Measurements from ENCODE around the gene MS4A6E. TPM values are rescaled to one million over a fixed set of nuclear protein-coding genes. Genes with fewer than 3 reads are reported as not detected.

The MS4A6E gene
- polyA plus RNA-seq, 5 donors = not detected

DNA sequence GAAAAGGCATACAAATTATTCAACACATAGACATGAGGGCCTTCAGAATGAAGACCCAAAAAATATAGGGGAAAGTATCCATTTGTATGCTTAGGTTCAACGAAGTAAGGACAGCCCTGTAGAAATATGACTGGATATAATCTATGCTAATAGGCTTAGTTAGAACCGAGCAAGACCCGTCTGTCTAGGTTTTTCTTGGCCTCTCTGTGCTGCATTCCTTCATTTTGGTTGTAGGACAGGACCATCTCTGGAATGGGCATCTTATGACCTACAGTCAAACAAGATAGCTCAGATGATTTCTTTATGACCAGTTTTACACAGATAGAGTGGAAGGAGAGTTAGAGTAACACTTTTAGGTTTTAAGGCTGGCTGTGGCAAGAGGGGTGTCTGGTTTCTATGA lies 45.7 kb downstream of the MS4A6E start:
- no peak for DNase-seq

DNA sequence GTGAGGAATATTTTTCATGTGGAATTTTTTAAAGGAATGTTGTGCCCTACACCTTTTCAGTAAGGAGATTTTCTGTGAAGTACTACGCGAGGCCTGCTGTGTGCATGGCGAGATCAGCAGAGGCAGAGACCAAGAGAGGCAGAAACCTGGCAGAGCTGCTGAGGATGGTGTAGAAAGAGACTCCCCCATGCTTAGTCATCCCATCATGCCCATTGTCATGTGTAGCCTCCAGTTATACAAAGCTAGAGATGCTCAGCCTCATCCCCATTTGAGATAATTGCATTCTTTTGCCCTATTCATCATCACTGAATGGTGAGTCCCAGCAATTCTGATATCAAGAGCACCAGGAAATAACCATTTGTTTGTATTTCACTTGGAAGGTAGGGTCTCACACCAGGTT lies 48.3 kb downstream of the MS4A6E start:
- DNase-seq = no peak

DNA sequence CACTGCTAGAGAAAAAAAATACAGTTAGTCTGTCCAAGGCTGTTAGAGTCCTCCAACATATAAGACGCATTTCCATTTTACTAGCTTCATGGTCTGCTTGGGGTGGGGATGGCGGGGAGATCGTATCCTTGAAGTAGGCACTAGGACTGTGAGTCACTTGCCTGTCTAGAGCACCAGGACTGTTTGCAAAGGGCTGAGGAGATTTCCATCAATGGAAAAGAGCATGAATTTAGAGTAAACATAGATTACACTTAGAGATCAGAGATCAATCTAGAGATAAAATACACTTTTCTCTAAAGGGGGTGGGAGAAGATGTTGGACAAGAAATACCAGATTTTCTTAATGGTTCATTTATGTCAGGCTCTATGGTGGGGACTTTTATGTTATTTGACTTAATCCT lies 49.5 kb downstream of the MS4A6E start:
- DNase-seq = no peak

DNA sequence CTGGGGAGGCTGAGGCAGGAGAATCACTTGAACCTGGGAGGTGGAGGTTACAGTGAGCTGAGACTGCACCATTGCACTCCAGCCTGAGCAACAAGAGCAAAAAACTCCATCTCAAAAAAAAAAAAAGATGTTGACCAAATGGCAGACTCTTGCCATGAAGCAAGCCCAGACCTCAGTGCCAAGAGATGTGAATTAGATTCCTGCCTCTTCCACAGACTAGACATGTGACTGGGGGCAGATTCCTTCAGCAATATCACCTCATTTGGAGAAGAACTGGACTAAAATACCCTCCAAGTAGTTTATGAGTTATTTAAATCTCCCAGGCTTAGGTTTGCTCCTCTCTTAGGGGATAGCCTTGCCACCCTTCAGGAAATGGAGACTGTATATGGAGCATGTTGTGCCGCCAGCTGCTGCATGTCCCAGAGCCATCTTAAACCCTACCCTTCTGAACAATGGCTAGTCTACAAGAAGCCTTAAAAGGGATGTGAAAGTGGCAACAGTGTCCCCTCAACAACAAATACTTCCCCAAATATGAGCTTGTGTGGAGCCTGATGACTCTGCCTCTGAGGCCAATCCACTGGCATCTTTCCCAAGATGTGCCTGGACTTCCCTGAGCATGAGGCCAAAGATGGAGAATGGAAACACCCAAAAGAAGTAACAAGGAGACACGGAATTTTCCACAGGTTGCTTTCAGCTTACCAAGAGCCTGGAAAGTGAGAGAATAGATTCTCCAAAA lies 50.5 kb downstream of the MS4A6E start:
- peak in 1 of 2 donors; percentile 16 for DNase-seq

DNA sequence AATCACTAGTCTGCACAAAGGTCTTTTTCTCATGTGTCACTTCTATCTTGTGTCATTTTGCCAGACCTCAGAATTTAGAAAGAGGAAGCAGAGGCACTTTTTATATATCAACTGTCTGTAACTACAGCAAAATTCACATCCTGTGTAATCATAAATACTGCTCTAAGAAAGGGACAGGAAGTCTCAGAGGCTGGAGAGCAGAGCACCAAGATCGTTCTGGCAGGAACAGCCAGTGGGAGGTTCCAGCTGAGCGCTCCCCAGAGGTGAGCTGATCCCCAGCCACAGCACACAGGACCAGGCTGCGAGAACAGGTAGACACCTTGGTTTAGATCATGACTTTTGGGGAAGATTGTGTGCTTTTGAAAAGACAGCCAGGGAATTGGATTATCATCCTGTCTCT lies 51.3 kb downstream of the MS4A6E start, which contains the start of gene MS4A7:
Gene MS4A7 (plus strand): TSS at position 179 of the 400 bp plus-strand sequence. CDS start 4,610 bp downstream, outside the sequence.
- DNase-seq = no peak

DNA sequence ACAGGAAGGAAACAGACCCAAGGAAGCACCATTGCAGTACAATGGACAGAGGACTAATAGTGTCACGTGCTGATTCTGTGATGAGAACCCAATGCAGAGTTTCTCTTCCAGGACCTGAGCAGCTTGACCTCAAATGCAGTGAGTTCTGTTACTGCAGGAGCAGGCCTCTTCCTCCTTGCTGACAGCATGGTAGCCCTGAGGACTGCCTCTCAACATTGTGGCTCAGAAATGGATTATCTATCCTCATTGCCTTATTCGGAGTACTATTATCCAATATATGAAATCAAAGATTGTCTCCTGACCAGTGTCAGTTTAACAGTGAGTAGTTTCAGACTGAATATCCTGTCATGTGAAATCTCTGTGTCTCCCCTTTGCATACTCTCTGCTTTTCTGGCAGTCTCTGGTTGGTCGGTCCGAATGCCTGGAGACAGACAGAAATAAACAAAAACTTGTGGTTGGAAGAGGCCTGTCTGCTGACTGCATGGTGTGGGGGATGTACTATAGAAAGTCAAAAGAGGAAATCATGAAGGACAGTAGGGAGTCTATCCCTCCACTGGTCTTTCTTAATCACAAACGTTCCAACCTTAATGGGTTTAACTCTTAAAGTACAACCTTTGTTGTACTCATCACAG lies 62.3 kb downstream of the MS4A6E start:
- no peak for DNase-seq

DNA sequence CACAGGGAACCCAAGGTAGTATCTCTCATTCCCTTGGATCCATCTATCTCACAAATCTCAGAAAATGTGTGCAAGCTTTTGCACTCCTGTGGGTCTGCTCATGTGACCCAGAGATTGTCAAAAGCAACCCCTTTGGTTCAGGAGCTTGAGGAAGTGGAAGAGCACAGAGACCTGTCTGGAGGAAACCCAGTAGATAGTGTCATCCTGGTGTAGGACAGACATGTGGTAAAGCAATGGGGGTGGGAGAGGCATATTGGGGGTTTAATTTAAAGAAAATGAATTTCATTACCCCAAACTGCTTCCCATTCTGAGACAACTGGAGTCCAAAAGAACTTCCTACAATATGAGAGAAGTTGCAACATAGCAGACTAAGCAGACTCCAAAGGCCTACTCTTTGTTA lies 63.4 kb downstream of the MS4A6E start:
- no peak for DNase-seq

Other genes starting within 250 kb of the MS4A6E start
- gene MS4A2, start 238.6 kb upstream of the MS4A6E start, polyA plus RNA-seq (ENCODE audit: insufficient read depth in 1 of 5, insufficient read length in 5 of 5, low replicate concordance in 1 of 5) = under 1 TPM in 3 of 5 donors, not detected in 2; 0.04 to 0.07 (median 0.07) TPM
- 10 to 100 TPM; 16.9 to 41.2 (median 29.4) TPM for gene MS4A6A, start 144.2 kb upstream of the MS4A6E start, polyA plus RNA-seq (ENCODE audit: insufficient read depth in 1 of 5, insufficient read length in 5 of 5, low replicate concordance in 1 of 5)
- gene MS4A4E, start 84.1 kb upstream of the MS4A6E start, polyA plus RNA-seq (ENCODE audit: insufficient read depth in 1 of 5, insufficient read length in 5 of 5, low replicate concordance in 1 of 5) = 1 to 10 TPM; 1.1 to 2.7 (median 2.1) TPM
- 10 to 100 TPM in 4 of 5 donors, 1 to 10 TPM in 1; 5.5 to 16.4 (median 13.3) TPM for gene MS4A4A, start 46.6 kb upstream of the MS4A6E start, polyA plus RNA-seq (ENCODE audit: insufficient read depth in 1 of 5, insufficient read length in 5 of 5, low replicate concordance in 1 of 5)
- 10 to 100 TPM; 10.4 to 23.2 (median 13.9) TPM for gene MS4A7, start 51.3 kb downstream of the MS4A6E start, polyA plus RNA-seq (ENCODE audit: insufficient read depth in 1 of 5, insufficient read length in 5 of 5, low replicate concordance in 1 of 5)
- gene MS4A14, start 69.2 kb downstream of the MS4A6E start, polyA plus RNA-seq (ENCODE audit: insufficient read depth in 1 of 5, insufficient read length in 5 of 5, low replicate concordance in 1 of 5) = under 1 TPM; 0.52 to 0.95 (median 0.69) TPM
- gene MS4A5, start 102.3 kb downstream of the MS4A6E start, polyA plus RNA-seq (ENCODE audit: insufficient read depth in 1 of 5, insufficient read length in 5 of 5, low replicate concordance in 1 of 5) = not detected
- 1 to 10 TPM in 3 of 5 donors, under 1 TPM in 2; 0.41 to 1.9 (median 1.3) TPM for gene MS4A1, start 128.6 kb downstream of the MS4A6E start, polyA plus RNA-seq (ENCODE audit: insufficient read depth in 1 of 5, insufficient read length in 5 of 5, low replicate concordance in 1 of 5)
- not detected for gene MS4A12, start 165.5 kb downstream of the MS4A6E start, polyA plus RNA-seq (ENCODE audit: insufficient read depth in 1 of 5, insufficient read length in 5 of 5, low replicate concordance in 1 of 5)
- not detected for gene MS4A13, start 188.1 kb downstream of the MS4A6E start, polyA plus RNA-seq (ENCODE audit: insufficient read depth in 1 of 5, insufficient read length in 5 of 5, low replicate concordance in 1 of 5)